ENCODE measurements around the gene C20orf202.
"Not testable (repeated sequence)": the region's sequence is repeated elsewhere in the genome, so short reads cannot be mapped to it uniquely, and the experiment has no call there.

Gene C20orf202

DNA sequence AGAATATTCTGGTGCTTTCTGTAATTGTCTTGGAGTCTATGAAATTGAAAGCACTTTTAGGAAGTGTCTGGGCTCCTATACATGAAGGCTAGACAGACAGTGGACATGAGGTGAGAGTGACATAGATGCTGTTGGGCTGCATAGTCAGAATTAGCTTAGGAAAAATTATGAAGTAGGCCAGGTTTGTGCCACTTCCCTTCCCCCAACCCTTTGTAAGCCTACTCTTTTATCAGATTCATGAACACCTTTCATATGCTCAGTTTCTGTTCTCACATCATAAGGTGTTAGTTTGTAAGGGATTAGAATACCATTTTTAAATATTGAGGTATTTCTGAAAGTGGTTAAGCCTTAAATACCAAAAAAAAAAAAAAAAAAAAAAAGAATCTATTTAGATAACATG is 44.4 kb downstream of the C20orf202 start:
- DNase-seq (ENCODE audit: low read depth) = no peak

DNA sequence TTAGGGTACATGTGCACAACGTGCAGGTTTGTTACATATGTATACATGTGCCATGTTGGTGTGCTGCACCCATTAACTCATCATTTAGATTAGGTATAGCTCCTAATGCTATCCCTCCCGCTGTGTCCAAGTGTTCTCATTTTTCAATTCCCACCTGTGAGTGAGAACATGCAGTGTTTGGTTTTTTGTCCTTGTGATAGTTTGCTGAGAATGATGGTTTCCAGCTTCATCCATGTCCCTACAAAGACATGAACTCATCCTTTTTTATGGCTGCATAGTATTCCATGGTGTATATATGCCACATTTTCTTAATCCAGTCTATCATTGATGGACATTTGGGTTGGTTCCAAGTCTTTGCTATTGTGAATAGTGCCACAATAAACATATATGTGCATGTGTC is 47.0 kb downstream of the C20orf202 start:
- not testable (repeated sequence) for DNase-seq (ENCODE audit: low read depth)

DNA sequence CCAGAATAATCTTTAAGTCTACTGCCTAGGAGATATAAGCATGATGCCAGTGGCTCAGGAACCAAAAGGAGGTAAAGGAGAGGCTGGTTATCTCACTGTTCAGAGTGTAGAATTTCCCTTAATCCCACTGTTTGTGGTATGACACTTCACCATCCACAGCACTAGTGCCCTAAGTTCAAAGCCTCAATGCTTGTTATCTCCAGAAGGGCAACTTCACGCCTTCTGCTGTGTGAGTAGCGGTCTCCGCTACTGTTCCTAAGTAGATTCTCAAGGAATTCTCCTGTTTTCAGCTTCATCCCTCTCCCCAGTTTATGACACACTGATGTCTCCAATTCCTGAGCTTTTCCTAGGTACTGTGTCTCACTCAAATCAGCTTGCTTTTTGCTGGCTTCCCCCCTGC is 49.2 kb downstream of the C20orf202 start:
- no peak for DNase-seq (ENCODE audit: low read depth)

DNA sequence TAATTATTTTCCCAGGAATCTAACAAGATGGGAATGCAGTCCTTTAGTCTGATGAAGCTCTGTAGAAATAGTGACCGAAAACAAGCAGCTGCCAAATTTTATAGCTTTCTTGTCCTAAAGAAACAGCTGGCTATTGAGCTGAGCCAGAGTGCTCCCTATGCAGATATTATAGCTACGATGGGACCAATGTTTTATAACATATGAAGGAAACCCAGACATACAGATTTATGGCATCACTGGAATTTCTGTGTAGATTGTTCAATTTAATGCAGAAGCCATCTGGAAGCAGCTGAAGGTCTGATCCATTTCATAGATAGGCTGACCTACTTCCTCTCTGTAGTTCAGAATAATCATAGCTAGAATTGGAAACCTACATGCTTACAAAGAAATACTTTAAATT is 51.0 kb downstream of the C20orf202 start:
- no peak for DNase-seq (ENCODE audit: low read depth)

GRCh38 chr20:1255675-1256074 is 52.4 kb downstream of the C20orf202 start:
- DNase-seq (ENCODE audit: low read depth) = no peak
